GM23338 (cell line): ENCODE measurements around the gene IL1RAPL2.

Source experiments
- JUNB ChIP-seq: IDR thresholded peaks from one replicate; pipeline ENCODE4 v1.6.1; 2016; ENCODE audit warnings: antibody characterized with exemption; ENCODE audit not compliant: unreplicated experiment
- TF ChIP-seq, protein P1 (sequence below), 2 experiments: fragments of 200-600 bp in 1 of 2; sonication (generic) in 1 of 2; conservative IDR thresholded peaks; 2 replicates each; pipeline versions ENCODE4 v1.5.1 to v1.6.1; 2016 to 2017; ENCODE audit warnings: antibody characterized with exemption in 2 of 2, low read depth in 2 of 2, mild to moderate bottlenecking in 2 of 2, moderate library complexity in 1 of 2

GRCh38 chrX:104669063-104669462 is 103.1 kb downstream of the IL1RAPL2 start:
- TF ChIP-seq, protein P1, sequence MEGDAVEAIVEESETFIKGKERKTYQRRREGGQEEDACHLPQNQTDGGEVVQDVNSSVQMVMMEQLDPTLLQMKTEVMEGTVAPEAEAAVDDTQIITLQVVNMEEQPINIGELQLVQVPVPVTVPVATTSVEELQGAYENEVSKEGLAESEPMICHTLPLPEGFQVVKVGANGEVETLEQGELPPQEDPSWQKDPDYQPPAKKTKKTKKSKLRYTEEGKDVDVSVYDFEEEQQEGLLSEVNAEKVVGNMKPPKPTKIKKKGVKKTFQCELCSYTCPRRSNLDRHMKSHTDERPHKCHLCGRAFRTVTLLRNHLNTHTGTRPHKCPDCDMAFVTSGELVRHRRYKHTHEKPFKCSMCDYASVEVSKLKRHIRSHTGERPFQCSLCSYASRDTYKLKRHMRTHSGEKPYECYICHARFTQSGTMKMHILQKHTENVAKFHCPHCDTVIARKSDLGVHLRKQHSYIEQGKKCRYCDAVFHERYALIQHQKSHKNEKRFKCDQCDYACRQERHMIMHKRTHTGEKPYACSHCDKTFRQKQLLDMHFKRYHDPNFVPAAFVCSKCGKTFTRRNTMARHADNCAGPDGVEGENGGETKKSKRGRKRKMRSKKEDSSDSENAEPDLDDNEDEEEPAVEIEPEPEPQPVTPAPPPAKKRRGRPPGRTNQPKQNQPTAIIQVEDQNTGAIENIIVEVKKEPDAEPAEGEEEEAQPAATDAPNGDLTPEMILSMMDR (conservative IDR thresholded peaks at IDR 0.05; ENCODE audit: low read depth in 2 of 2) = no peak
- no peak for TF ChIP-seq JUNB
